DMS53 (cell line): ENCODE measurements around the gene NATD1.

Source experiments
- DNase-seq: peaks from one replicate; lab custom pipeline; 2025; lab: John Stamatoyannopoulos, UW

Gene NATD1

DNA sequence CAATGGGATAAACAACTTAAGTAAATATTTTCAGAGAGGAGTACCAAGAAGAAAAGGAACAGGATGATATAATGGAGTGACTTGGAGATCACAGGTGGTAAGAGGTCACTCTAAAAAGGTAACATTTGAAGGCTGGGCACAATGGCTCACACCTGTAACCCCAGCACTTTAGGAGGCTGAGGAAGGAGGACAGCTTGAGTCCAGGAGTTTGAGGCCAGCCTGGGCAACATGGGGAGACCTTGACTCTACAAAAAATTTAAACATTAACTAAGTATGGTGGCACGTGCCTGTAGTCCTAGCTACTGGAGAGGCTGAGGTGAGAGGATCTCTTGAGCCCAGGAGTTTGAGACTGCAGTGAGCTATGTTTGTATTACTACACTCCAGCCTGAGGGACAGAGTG, 35.9 kb downstream of the NATD1 start:
- DNase-seq: no peak

DNA sequence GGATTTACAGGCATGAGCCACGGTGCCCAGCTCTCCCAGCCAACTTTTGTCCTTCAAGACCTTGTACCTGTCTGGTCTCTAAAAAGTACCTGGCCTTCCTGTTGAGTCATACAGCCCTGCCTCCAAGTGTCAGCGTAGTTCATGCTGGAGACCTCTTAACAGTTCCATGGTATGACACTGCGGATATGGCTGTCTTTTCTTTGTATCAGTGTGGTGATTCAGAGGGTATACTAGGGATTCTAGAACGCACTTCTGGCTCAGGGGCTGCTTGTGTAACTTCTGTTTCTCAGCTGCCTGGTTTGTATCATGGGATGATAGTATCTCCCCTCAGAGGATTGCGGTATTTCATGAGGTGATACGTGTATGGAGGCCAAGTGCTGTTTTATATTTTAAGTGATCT, 37.3 kb downstream of the NATD1 start:
- peak; percentile 18 for DNase-seq

DNA sequence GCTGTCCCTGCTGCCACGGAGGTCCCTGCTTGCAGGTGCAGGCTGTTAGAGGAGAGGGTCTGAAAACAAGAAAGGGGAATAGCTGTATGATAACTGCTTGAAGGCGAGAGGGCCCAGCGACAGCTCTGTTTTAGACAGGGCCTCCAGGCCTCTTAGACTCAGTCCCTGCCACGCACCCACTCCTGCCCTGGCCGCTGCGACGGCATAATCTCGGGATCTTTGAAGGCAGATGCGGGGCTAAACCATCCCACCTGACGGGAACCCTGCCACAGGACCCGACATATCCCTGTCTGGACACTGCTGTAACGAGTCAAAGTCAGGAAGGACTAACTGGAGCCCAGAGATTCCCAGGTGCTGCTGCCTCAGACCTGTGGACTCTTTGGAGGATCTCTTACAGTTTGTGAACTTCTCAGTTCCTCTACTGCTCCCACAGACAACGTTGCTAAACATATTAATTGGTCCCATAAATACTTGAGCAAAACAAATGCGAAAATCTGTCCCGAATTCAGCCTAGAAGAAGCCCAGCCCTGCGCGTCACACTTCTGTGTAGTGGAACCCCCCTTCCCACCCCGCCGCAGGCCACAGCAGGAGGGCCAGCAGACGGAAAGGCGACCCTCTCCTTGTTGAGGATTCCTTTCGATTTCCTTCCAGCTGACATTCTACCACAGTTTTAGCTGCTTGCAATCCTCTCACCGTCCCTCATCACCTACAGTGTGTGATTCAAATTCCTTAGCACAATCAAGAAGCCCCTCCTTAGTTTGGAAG, 38.3 kb downstream of the NATD1 start:
- DNase-seq: peak; percentile 59

- peak; percentile 95 for DNase-seq
Measured at GRCh38 chr17:21214015-21214776, 39.0 kb downstream of the NATD1 start, which contains the start of gene TMEM11. TSS of gene TMEM11 (minus strand) at chr17:21214161. CDS start at chr17:21214152, 9 bp downstream.

DNA sequence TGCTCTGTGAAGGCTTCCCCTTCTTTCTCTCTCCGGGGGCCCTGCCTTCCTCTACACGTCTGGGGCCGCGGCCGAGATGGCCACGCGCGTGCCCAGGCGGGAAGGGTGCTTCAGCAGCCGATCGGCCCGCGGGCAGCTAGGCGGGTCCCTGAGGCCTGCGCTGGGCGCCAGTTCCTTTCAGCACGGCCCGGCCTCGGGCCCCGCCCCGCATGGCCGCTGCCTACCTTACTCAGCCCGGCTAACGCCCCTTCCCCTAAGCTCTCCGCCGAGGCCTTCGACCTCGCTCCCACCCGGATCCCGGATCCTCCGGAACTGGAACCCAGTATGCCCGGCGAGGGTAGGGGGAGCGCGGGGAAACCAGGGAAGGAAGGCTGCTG, 39.6 kb downstream of the NATD1 start:
- peak; percentile 56 for DNase-seq

DNA sequence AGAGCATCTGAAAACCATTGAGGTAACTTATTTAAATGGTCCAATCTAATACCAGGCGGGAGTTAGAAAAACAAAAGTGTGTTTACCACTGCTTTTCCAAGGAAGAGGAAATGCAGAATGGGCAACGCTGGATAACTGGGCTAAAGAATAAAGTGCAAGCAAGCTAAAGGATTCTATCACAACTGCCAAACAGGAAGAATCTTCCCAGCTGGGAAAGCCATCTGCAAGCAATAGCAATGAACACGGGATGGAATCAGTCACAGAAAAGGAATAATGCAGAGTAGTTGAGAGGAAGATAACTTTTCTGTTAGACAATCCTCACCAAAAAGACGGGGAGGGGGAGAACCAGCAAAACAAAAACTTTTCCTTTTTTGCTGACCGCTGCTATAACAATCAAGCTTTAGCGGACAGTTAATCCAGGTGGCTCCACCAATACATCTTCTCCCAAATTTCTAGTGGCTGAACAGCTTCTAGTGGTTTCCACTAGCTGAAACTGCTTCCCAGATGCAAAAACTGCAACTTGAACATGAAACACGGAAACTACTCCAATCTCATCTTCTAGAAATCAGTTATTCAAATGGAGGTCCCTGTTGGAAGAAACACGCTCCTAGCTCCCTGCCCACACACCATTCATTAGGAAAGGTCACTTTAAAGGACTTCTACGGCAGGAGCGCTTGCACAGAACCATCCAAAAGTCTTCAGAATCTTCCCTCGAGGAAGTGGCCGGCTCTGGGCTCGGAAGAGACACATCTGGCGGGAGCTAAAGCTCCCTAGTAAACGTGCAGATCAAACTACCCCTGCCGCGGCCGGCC, 40.2 kb downstream of the NATD1 start:
- no peak for DNase-seq

DNA sequence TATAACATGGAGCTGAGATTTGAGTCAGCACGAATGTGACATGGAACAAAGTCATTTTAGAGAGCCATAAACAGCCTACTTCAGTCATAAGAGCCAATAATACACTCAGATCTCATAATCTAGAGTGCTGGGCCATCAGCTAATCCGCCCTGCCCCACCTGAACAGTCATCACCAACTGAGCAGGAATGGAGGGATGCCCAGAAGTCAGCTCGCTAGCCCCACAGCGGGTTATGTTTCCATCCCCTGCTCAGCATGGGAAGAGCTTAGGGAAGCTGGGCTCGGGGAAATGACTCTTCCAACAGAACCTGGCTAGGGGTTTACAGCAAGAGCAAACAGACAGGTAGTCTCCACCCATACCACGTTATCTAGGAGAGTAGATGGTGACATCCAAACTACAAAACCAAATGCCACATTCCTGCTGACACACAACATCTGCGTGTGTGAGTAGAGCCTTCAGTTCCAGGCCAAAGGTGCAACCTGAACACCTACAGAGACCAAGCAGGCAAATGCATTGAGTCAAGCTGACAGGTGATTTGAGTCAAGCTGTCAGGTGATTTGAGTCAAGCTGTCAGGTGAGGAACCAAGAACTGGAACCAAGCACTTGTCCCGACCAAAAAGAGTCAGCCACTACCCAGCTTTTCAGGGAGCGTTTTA, 41.3 kb downstream of the NATD1 start:
- DNase-seq: no peak

- DNase-seq: no peak
Measured at GRCh38 chr17:21210411-21211076, 42.7 kb downstream of the NATD1 start.

DNA sequence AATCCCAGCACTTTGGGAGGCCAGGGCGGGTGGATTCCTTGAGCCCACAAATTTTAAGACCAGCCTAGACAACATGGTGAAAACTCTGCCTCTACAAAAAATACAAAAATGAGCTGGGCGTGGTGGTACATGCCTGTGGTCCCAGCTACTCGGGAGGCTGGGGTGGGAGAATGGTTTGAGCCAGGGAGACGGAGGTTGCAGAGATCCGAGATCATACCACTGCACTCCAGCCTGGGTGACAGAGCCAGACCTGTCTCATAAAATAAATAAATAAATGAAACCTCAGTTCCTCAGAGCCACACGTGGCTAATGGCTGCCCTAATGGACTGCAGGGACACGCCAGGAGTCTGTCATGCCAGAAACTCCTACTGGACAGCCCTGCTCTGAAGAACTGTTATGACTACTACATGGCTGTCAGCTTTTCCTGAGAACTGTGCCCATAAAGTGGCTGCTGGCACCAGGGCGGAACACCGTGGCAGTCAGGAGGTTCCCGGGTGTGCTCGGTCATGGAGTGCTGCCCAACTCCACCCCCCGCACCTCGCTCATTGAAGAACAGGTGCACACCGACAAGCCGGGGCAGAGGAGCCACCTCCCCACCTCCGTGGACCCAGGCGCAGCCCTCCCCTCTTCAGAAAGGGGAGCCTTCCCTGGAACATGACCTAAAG, 43.6 kb downstream of the NATD1 start:
- no peak for DNase-seq

DNA sequence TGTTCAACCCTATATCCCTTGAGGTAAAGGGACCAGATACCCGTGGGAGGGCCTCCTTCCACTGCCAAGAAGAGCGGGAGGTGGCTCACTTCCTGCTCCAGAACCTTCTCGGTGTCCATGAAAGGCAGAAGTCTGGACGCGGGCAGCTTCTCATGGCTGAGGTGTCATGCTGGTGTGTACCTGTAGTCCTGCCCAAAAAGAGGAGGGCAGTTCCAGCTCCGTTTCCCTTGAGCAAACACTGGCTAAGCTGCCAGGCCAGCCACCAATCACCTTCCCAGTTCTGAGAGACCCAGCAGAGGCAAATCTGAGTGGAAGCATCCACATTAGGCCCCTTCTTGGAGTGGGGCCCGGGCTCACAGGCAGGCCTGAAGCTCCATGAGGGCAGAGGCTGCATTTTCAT, 44.9 kb downstream of the NATD1 start:
- DNase-seq: no peak

- DNase-seq: no peak
Measured at GRCh38 chr17:21204935-21205334, 48.3 kb downstream of the NATD1 start.

DNA sequence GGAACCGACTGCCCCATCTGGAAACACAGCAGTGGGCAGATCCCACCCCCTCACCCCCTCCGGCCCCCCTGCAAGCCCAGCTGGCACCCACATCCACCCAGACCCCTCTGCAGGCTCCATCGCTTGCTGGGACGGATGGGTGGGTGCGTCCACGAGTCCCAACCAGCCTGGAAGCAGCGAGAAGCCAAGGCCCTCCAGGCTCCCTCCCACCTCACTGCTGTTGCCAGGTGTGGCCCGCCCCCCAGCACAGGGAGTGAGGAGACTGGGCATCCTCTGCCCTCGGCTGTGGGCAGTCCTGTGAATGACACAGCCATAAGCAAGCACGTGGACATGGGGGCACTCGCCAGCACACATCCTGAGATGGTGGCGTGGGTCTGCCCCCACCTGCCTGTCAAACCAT, 50.7 kb downstream of the NATD1 start:
- DNase-seq: no peak

GRCh38 chr17:21201874-21202273, 51.3 kb downstream of the NATD1 start:
- DNase-seq: no peak

DNA sequence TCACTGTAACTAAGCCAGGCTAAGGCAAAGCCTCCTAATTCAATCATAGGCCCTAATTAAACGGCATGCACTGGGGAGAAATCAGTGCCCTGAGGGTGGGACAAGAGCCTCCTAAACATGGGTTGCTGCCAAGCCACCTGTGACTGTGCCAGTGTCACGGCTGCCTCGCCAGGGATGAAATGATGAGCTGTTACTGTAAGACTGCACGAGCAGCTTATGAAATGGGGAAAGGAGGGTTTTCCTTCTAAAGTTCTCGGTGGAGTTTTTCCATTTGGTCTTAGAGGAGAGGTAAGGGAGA, 52.0 kb downstream of the NATD1 start:
- no peak for DNase-seq

- no peak for DNase-seq
Measured at GRCh38 chr17:21200590-21201297, 52.5 kb downstream of the NATD1 start.

- no peak for DNase-seq
Measured at GRCh38 chr17:21199856-21200255, 53.4 kb downstream of the NATD1 start.

- DNase-seq: no peak
Measured at GRCh38 chr17:21199311-21199710, 53.9 kb downstream of the NATD1 start.

DNA sequence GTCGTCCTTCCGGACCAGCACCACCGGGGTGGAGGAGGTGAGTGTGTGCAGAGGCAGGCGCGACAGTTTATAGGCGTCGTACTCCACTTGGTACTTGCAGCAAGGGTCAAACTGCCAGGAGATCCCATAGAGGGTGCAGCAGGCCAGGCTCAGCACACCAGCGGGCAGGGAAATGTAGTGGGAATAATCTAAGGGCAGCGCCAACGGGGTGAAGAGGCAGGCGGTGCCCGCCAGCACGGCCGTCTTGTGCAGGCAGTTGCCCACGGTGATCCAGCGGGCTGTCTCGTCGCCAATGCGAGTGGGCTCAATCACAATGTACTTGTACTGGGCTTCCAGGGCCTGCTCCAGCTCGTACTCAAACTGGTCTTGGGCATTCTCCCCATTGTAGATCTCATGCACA, 54.8 kb downstream of the NATD1 start:
- DNase-seq: no peak

DNA sequence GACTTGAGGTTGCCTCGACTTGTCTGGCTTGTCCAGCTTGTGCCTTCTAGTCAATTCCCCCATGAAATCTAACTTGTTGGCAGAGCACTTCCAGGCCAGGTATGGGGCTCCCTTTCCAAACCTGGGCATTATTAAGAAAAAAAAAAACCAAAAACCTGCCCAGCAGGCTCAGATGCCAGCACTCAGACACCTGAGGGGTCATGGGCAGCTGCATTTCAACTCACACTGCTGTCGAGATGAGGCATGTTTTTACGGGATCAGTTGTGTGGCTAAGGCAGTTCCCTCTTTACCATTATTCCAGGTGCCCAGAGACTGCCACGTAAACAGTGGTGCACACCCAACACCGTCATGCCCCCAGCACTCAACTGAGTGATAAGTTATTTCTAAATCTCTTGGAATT, 57.1 kb downstream of the NATD1 start:
- DNase-seq: peak; percentile 6

DNA sequence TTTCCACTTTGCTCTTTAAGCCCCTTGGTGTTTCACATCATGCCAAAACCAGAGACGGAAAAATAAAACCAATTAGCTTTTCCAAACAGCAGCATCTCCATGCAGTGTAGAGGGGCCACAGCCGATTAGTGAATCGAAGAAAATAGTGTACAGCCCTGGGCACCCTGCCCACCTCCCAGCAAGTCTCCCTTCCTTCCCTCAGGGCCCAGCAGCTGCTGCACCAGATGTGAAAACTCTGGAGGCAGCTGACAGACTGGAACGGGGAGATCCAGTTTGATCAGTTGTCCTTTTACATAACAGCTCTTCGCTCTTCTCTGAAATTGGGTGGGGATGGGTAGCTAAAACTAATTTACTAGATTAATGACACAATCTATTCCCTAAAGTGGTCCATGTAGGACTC, 58.5 kb downstream of the NATD1 start:
- DNase-seq: no peak

DNA sequence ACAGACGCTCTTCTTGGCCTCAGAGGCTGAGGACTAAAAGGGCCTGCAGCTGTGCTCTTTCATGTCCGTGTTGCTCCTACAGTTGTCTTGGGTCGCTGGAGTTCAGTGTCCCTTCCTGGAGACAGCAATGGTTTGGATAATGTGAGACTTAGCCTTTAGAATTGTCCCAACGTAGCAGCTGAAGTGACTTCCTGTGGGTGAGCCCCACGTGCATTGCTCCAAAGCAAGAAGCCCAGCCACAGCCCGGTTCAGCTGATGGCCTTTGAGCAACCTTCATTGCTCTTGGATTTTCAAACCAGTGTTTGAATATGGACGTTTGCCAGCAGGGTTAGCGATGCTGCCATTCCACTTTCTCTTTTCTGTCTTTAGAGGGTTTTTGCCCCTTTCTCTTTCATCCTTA, 59.0 kb downstream of the NATD1 start:
- peak; percentile 28 for DNase-seq
